ENCODE measurements around the gene INSC.

Gene INSC

GRCh38 chr11:15282754-15283153, 168.0 kb downstream of the INSC start:
- TF ChIP-seq TCF12 (IDR thresholded peaks at IDR 0.05; ENCODE audit: low read depth), result no peak
- no peak for TF ChIP-seq NFIC (IDR thresholded peaks at IDR 0.05)
- TF ChIP-seq EP300 (IDR thresholded peaks at IDR 0.05; ENCODE audit: borderline replicate concordance), result no peak
- no peak for TF ChIP-seq EGR1 (IDR thresholded peaks at IDR 0.05)
- TF ChIP-seq, protein P1, sequence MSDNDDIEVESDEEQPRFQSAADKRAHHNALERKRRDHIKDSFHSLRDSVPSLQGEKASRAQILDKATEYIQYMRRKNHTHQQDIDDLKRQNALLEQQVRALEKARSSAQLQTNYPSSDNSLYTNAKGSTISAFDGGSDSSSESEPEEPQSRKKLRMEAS (IDR thresholded peaks at IDR 0.05), result no peak
- TF ChIP-seq TEAD4 (IDR thresholded peaks at IDR 0.05), result no peak

GRCh38 chr11:15286465-15286864, 171.7 kb downstream of the INSC start:
- TF ChIP-seq ZBTB7A (IDR thresholded peaks at IDR 0.05; ENCODE audit: low read depth), result no peak
- no peak for TF ChIP-seq RAD21 (IDR thresholded peaks at IDR 0.05; ENCODE audit: low read depth)
- TF ChIP-seq CEBPB (IDR thresholded peaks at IDR 0.05), result no peak
- no peak for TF ChIP-seq TAF1 (IDR thresholded peaks at IDR 0.05; ENCODE audit: low read depth)
- TF ChIP-seq CREB1 (IDR thresholded peaks at IDR 0.05; ENCODE audit: low read depth), result no peak
- TF ChIP-seq NFIC (IDR thresholded peaks at IDR 0.05), result no peak
- TF ChIP-seq, protein P1 (IDR thresholded peaks at IDR 0.05), result no peak
- TF ChIP-seq TEAD4 (IDR thresholded peaks at IDR 0.05), result no peak
- no peak for TF ChIP-seq FOXM1 (IDR thresholded peaks at IDR 0.05; ENCODE audit: borderline replicate concordance, low read depth)
- no peak for TF ChIP-seq EGR1 (IDR thresholded peaks at IDR 0.05)
- no peak for TF ChIP-seq EP300 (IDR thresholded peaks at IDR 0.05; ENCODE audit: borderline replicate concordance)
- TF ChIP-seq YY1 (IDR thresholded peaks at IDR 0.05; ENCODE audit: low read depth), result no peak
- no peak for TF ChIP-seq USF1 (IDR thresholded peaks at IDR 0.05)
- TF ChIP-seq, protein P2, sequence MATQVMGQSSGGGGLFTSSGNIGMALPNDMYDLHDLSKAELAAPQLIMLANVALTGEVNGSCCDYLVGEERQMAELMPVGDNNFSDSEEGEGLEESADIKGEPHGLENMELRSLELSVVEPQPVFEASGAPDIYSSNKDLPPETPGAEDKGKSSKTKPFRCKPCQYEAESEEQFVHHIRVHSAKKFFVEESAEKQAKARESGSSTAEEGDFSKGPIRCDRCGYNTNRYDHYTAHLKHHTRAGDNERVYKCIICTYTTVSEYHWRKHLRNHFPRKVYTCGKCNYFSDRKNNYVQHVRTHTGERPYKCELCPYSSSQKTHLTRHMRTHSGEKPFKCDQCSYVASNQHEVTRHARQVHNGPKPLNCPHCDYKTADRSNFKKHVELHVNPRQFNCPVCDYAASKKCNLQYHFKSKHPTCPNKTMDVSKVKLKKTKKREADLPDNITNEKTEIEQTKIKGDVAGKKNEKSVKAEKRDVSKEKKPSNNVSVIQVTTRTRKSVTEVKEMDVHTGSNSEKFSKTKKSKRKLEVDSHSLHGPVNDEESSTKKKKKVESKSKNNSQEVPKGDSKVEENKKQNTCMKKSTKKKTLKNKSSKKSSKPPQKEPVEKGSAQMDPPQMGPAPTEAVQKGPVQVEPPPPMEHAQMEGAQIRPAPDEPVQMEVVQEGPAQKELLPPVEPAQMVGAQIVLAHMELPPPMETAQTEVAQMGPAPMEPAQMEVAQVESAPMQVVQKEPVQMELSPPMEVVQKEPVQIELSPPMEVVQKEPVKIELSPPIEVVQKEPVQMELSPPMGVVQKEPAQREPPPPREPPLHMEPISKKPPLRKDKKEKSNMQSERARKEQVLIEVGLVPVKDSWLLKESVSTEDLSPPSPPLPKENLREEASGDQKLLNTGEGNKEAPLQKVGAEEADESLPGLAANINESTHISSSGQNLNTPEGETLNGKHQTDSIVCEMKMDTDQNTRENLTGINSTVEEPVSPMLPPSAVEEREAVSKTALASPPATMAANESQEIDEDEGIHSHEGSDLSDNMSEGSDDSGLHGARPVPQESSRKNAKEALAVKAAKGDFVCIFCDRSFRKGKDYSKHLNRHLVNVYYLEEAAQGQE (IDR thresholded peaks at IDR 0.05; ENCODE audit: low read depth), result no peak
- no peak for TF ChIP-seq TCF12 (IDR thresholded peaks at IDR 0.05; ENCODE audit: low read depth)

- TF ChIP-seq FOXM1 (IDR thresholded peaks at IDR 0.05; ENCODE audit: borderline replicate concordance, low read depth) (no peak), EP300 (IDR thresholded peaks at IDR 0.05; ENCODE audit: borderline replicate concordance) (no peak), TCF12 (IDR thresholded peaks at IDR 0.05; ENCODE audit: low read depth) (no peak), YY1 (IDR thresholded peaks at IDR 0.05; ENCODE audit: low read depth) (no peak), TAF1 (IDR thresholded peaks at IDR 0.05; ENCODE audit: low read depth) (no peak), TEAD4 (IDR thresholded peaks at IDR 0.05) (no peak), NFIC (IDR thresholded peaks at IDR 0.05) (no peak), CEBPB (IDR thresholded peaks at IDR 0.05) (no peak), CREB1 (IDR thresholded peaks at IDR 0.05; ENCODE audit: low read depth) (no peak), ZBTB7A (IDR thresholded peaks at IDR 0.05; ENCODE audit: low read depth) (no peak), RAD21 (IDR thresholded peaks at IDR 0.05; ENCODE audit: low read depth) (no peak), EGR1 (IDR thresholded peaks at IDR 0.05) (no peak), USF1 (IDR thresholded peaks at IDR 0.05) (no peak)
- TF ChIP-seq, protein P1 (IDR thresholded peaks at IDR 0.05), result no peak
- TF ChIP-seq, protein P2 (IDR thresholded peaks at IDR 0.05; ENCODE audit: low read depth), result no peak
These were observed 174.1 kb downstream of the INSC start for GRCh38 chr11:15288863-15289262.

GRCh38 chr11:15289723-15290122, 175.0 kb downstream of the INSC start:
- TF ChIP-seq FOXM1 (IDR thresholded peaks at IDR 0.05; ENCODE audit: borderline replicate concordance, low read depth), result no peak
- TF ChIP-seq RAD21 (IDR thresholded peaks at IDR 0.05; ENCODE audit: low read depth), result no peak
- TF ChIP-seq EGR1 (IDR thresholded peaks at IDR 0.05), result no peak
- no peak for TF ChIP-seq ZBTB7A (IDR thresholded peaks at IDR 0.05; ENCODE audit: low read depth)
- no peak for TF ChIP-seq YY1 (IDR thresholded peaks at IDR 0.05; ENCODE audit: low read depth)
- TF ChIP-seq EP300 (IDR thresholded peaks at IDR 0.05; ENCODE audit: borderline replicate concordance), result no peak
- no peak for TF ChIP-seq NFIC (IDR thresholded peaks at IDR 0.05)
- TF ChIP-seq, protein P1 (IDR thresholded peaks at IDR 0.05), result no peak
- no peak for TF ChIP-seq TAF1 (IDR thresholded peaks at IDR 0.05; ENCODE audit: low read depth)
- no peak for TF ChIP-seq CREB1 (IDR thresholded peaks at IDR 0.05; ENCODE audit: low read depth)
- no peak for TF ChIP-seq TEAD4 (IDR thresholded peaks at IDR 0.05)
- TF ChIP-seq USF1 (IDR thresholded peaks at IDR 0.05), result no peak
- no peak for TF ChIP-seq TCF12 (IDR thresholded peaks at IDR 0.05; ENCODE audit: low read depth)
- no peak for TF ChIP-seq CEBPB (IDR thresholded peaks at IDR 0.05)
- TF ChIP-seq, protein P2 (IDR thresholded peaks at IDR 0.05; ENCODE audit: low read depth), result no peak
